ENCODE results near the gene ASCC3.

Gene ASCC3

DNA sequence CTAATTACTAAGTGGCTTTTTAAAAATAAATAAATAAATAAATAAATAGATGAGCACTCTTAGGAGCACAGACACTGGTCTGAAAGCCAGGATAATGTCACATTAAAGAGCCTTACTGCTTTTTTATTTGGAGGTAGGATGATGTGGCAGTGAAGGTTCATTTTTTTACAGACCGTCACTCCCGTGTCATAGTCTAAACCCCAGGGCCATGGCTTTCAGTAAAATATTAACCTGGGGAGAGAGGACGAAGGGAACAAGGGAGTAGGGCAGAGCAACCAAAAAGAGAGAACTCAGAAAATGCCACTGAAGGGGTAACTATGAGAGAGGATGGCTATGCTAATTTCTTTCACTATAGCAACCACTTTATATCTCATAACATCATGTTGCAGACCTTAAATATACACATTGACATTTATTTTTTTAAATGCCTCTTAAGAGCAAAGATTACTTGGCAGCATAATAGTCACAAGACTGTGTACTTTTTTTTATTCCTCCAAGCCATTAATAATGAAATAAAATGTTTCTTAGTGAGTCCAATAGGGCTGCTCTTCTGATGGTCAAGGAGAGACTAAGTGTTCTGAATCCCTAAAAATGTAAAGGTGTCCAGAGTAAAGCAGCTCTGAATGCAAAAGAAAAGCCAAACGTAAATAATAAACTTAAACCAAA, 315.6 kb downstream of the ASCC3 start:
- DNase-seq: no peak

- DNase-seq: no peak
Measured at GRCh38 chr6:100559859-100560258, 321.3 kb downstream of the ASCC3 start.

GRCh38 chr6:100554228-100554627, 326.9 kb downstream of the ASCC3 start:
- no peak for DNase-seq

GRCh38 chr6:100553243-100553642, 327.9 kb downstream of the ASCC3 start:
- DNase-seq: no peak

DNA sequence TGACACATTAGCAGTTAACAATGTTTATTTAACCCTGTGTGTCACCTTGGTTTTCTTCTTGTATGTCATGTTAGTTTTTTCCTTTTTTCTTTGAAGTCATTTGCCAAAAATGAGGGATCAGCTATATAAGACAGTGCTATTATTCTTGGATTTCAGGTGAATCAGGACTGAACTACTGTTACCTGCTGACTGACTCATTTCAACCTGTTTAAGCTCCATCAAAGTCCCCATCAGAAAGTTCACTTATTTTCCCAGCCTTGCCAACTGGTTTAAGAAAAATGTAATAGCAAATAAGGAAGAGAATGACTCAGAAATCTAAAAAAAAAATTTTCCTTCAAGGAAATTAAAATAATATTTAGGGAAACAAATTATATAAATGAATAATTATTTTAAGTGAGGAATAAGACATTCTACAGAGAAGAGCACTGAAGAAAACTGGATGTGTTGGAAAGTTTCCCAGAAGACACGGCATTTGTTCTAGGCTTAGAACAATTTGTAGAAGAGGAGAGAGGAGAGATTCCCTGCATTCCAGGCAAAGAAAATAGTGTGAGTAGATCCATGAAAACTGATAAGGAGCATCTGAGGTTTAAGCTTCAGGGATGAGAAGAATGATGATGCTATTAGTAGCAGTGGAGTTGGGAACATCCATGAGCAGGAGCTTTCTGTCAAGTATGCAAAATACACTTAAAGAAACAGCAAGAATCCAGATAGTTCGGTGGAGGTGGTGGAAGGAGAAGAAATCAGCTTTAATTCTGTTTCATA, 331.5 kb downstream of the ASCC3 start:
- DNase-seq: no peak

DNA sequence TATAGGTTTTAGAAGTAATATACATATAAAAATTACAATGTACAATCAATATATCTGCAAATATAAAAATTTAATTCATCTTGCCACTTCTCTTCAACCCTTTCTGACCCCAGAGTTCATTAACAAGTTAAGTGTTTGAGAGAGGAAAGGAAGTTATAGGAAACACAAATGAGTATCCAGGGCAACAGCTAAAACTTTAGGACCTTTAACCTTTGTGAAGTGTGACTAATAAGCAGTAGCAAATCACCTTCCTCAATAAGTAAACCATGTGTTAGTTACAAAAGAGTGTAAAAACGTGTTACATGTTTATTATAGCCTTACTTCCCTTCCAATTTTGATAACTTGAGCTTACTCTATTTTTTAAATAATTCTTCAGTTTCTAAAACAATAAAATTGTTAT, 343.0 kb downstream of the ASCC3 start:
- no peak for DNase-seq

DNA sequence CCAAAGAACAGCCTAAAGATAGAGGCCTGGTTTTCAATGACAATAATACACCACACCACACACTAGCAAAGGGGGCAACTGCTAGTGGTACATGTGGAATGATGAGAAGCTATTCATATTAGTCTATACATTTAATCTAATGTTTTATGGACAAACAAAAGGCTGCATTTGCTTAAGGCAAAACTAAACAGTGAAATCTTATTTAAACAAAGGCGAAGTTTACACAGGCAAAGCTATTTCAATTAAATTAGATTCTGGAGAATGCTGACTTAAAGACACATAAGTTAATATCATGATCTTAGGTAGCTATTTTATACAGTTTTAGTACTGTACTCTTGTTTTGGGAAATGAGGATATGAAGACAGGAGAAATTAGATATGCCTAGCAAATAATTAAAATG, 362.5 kb downstream of the ASCC3 start:
- no peak for DNase-seq

- DNase-seq: no peak
Measured at GRCh38 chr6:100517633-100518032, 363.5 kb downstream of the ASCC3 start.

- no peak for DNase-seq
Measured at GRCh38 chr6:100517106-100517505, 364.0 kb downstream of the ASCC3 start.

DNA sequence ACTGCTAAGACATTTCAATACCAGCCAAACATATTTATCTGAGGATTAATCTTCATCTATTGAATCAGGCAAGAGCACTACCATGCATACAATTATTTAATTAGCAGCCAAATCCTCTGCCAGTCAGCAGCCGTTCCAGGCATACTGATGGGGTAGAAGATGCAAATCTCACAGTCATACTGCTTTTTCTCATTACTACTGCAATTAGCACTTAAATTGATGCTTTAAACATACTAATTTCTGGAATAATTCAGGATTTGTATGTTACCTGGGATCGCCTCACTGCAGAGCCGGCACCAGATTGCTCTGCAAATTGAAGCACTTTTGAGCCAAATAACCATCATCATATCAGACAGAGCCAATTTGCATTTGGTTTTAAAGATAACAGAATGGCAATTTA, 366.5 kb downstream of the ASCC3 start:
- DNase-seq: no peak

DNA sequence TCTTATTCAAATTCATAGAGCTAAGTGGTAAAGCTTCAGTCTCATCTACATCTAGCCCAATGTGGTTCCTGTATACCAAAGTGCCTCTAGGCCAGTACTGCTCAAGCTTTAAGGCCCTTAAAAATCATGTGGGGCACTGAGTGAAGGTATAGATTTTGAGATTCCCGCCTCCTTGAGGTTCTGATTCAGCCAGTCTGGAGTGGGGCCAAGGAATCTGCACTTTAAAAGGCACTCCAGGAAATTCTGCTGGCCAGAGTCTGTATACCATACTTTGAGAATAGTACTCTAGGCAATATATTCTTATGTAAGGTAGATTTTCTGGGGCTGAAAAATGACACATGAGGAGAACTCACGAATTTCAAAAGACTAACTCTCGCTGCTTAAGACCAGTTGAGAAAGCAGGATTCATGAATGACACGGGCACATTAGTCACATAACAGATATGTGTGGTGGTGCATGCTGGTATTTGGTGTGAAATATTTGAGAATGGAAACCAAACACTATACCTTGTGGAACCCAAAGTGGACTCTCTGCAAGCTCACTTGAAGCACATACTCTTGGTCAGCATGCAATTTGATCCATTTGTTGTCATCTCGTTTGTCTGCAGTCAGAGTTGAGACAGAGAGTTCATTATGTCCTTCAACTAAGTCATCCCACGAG, 368.8 kb downstream of the ASCC3 start:
- no peak for DNase-seq

- DNase-seq: no peak
Measured at GRCh38 chr6:100509101-100509500, 372.0 kb downstream of the ASCC3 start.

- DNase-seq: no peak
Measured at GRCh38 chr6:100506651-100507050, 374.5 kb downstream of the ASCC3 start.

- no peak for DNase-seq
Measured at GRCh38 chr6:100504786-100505737, 376.1 kb downstream of the ASCC3 start.

- DNase-seq: no peak
Measured at GRCh38 chr6:100503043-100503705, 378.0 kb downstream of the ASCC3 start.

- DNase-seq: no peak
Measured at GRCh38 chr6:100493206-100493888, 387.8 kb downstream of the ASCC3 start.

DNA sequence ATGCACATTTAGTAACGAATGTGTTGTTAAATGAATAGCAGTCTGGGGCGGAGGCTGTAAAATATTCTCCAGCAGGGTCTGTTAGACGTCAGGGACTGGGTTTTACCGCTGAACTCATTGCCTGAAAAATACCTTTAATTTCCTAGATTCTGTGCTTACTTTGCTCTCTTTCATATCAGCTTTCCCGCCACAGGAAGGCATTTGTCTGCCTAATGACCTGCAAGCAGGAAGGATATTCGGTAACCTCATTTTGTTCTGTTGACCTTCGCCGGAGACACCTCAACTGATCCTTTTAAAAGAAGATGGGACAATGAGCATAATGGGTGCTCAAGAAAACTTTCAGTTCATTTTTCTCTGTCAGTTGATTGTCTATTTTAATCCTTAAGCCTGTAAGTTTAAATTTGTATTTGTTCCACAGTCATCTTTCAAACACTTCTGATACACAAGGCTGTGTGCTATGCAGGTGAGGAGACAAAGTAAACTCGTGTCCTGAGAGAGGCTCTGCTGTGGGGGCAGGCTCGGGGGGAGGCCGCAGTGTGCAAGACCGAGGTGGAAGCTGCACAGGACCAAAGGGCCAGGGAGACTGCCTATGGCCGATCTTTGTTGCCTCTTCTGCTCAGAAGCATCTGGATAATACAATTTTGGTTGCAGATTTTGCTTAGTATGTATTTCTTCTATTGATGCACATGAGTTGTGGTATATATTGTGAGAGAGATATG, 389.0 kb downstream of the ASCC3 start:
- DNase-seq: no peak

DNA sequence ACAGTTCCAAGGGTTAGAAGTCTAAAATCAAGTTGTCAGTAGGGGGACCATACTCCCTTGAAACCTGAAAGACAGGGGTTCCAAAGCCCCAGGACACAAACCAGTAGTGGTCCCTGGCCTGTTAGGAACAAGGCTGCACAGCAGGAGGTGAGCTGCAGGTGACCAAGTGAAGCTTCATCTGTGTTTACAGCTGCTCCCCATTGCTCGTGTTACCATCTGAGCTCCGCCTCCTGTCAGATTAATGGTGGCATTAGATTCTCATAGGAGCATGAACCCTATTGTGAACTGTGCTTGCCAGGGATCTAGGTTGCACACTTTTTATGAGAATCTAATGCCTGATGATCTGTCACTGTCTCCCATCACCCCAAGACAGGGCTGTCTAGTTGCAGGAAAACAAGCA, 391.1 kb downstream of the ASCC3 start:
- no peak for DNase-seq

DNA sequence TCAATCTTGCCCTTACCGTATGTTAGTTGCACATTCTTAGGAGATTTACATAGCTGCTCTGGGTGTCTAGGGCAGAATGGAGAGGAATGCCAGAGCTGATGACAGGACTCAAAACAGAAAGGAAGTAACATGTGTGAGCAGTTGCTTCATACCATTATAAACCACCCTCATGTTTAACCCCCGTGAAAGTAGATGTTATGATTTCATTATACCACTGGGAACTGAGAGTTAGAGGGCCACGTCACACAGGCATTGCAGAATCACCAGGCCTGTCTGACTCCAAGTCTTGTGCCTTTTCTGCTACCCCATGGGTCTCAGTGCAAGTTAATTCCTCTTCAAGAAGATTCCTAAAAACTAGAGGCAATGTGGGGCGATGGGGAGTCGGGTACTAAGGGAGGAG, 392.9 kb downstream of the ASCC3 start:
- DNase-seq: no peak

GRCh38 chr6:100487638-100488037, 393.5 kb downstream of the ASCC3 start:
- no peak for DNase-seq

- no peak for DNase-seq
Measured at GRCh38 chr6:100485268-100485667, 395.9 kb downstream of the ASCC3 start.
